Activated CD4-positive, alpha-beta T cell treated with anti-CD3 and anti-CD28 coated beads for 36 hours (primary cell): ENCODE data around the gene ABCD1. TPM values are rescaled to one million over a fixed set of nuclear protein-coding genes. Genes with fewer than 3 reads are reported as not detected.
"Not testable (repeated sequence)": the region's sequence is repeated elsewhere in the genome, so short reads cannot be mapped to it uniquely, and the experiment has no call there.

Experiments
- ATAC-seq: fragments of 200-7000 bp; cut with Tn5 transposase; one replicate; pipeline ENCODE4 v1.10.0; 2021; ENCODE audit warnings: mild to moderate bottlenecking, moderate library complexity
- CTCF ChIA-PET: fragments of 350-600 bp; sonication (Branson Sonifier 250); formaldehyde crosslinking; loops from one replicate; lab custom pipeline; 2021; ENCODE audit warnings: antibody characterized with exemption; lab: Charles Lee
- POLR2A ChIA-PET: fragments of 350-600 bp; sonication (Branson Sonifier 250); formaldehyde crosslinking; loops from one replicate; lab custom pipeline; 2021; ENCODE audit warnings: antibody characterized with exemption, inconsistent platforms; lab: Charles Lee
- DNase-seq: peaks from one replicate; pipeline ENCODE4 v3.0.0-alpha.2; 2020
- H3K27ac Mint-ChIP-seq: one replicate; pipeline ENCODE4 v1.8.0; 2021; ENCODE audit warnings: mixed read lengths
- H3K27me3 Mint-ChIP-seq: one replicate; pipeline ENCODE4 v1.8.0; 2021; ENCODE audit warnings: mixed read lengths
- H3K36me3 Mint-ChIP-seq: one replicate; pipeline ENCODE4 v1.8.0; 2021; ENCODE audit warnings: low read depth, mixed read lengths
- H3K4me1 Mint-ChIP-seq: one replicate; pipeline ENCODE4 v1.8.0; 2021; ENCODE audit warnings: mixed read lengths
- H3K4me3 Mint-ChIP-seq: one replicate; pipeline ENCODE4 v1.8.0; 2021; ENCODE audit warnings: mild to moderate bottlenecking, moderate library complexity, mixed read lengths
- H3K9me3 Mint-ChIP-seq: one replicate; pipeline ENCODE4 v1.8.0; 2021; ENCODE audit warnings: low read depth, mixed read lengths
- intact Hi-C, 2 experiments: fragments of 100-400 bp; cut with DNase I in 1 of 2; cut with micrococcal nuclease in 1 of 2; formaldehyde crosslinking; loops; one replicate each; pipeline versions ENCODE4 v1.14.2 to v1.15.1; 2022 to 2024; cut with DNase I, micrococcal nuclease
- total RNA-seq, 2 experiments: library from RNA; stranded (reverse); gene quantifications; one replicate each; pipeline ENCODE4 v1.2.3, GENCODE V29; 2021

ABCD1 gene
- 1 to 10 TPM; 4.5 to 4.8 TPM for total RNA-seq

DNA sequence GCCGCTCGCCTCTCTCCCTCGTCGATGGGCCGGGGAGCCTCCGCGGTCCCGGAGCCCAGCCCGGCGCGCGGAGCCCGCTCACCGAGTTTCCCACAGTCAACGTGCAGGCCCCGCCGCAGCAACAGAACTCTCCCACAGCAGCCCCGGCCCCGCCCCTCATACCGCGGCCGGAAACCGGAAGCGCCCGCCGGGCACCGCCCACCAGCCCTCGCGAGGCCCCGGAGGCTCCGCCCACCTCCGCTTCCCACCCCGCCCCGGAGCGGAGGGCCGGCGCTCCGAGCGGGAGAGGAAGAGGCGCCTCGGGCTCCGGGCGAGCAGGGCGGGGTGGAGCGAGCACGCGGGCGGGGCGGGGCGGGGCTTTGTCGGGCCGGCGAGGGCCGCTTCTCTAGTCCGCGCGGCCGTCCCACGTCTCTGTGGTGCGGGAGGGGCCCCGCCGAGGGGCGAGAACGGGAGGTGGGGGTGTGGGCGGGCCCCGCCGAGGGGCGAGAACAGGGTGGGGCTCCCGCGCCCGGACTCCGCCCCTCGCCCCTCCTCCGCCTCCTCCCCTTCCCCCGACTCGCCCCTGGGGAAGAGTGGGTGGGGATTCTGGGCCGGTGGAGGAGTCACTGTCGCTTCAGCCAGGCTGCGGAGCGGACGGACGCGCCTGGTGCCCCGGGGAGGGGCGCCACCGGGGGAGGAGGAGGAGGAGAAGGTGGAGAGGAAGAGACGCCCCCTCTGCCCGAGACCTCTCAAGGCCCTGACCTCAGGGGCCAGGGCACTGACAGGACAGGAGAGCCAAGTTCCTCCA lies at the start of gene ABCD1, which contains the start of gene BCAP31:
Gene ABCD1, plus strand, starts transcription at position 605 of the 787 bp plus-strand sequence. CDS start 411 bp downstream, outside the sequence.
Gene BCAP31, minus strand, starts transcription at position 136 of the 787 bp plus-strand sequence. CDS start 1,143 bp downstream, outside the sequence.
- H3K4me1 Mint-ChIP-seq: peaks cover 20% of the 10 kb centered on the region
- POLR2A ChIA-PET: no interaction called here
- ATAC-seq: peak; percentile 84
- H3K9me3 Mint-ChIP-seq: no peaks in the 10 kb centered on the region
- peaks cover 16% of the 10 kb centered on the region for H3K36me3 Mint-ChIP-seq
- DNase-seq: peak; percentile 93
- peak within 1 kb of the TSS; percentile 87 for H3K27ac Mint-ChIP-seq
- H3K27me3 Mint-ChIP-seq: no peaks in the 10 kb centered on the region
- CTCF ChIA-PET: interaction anchor here (0.6 kb wide), 1 partner anchor 209 kb away, joined by 3 read pairs; no protein-coding TSS in a partner anchor
- intact Hi-C loops: loop anchor here (1.0 to 10.0 kb wide), 12 partner anchors 70 to 823 kb away; partner anchors contain the start of genes HAUS7 (in 2 of the 2), IDH3G (in 2 of the 2), SSR4 (in 2 of the 2) and CCNQ (in 1 of the 2)
- H3K4me3 Mint-ChIP-seq: peak within 1 kb of the TSS; percentile 89

DNA sequence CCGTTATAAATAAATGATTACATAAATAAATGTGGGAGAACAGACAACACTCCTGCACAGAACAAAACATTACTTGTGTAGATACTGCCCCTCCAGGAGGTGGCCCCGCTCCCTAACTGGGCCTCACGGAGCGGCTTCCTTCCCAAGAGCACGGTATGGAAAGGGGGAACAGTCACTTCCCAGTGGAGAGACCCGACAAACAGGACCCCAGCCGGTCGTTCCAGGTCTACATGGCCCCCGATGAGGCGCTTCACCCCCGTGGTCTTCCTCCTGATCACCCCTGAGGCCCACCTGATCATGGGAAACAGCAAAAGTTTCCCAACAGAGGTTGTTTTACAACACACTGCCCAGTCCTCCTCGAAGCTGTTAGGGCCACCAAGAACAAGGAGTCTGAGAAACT lies 43.5 kb upstream of the ABCD1 start:
- H3K4me1 Mint-ChIP-seq: no peaks in the 10 kb centered on the region
- CTCF ChIA-PET: no interaction called here
- no peak overlapping the region for H3K4me3 Mint-ChIP-seq
- POLR2A ChIA-PET: no interaction called here
- DNase-seq (no peak), ATAC-seq (no peak)
- intact Hi-C loops: no loop called here
- H3K27me3 Mint-ChIP-seq: peaks cover 2% of the 10 kb centered on the region
- H3K9me3 Mint-ChIP-seq: no peaks in the 10 kb centered on the region
- no peaks in the 10 kb centered on the region for H3K36me3 Mint-ChIP-seq
- no peak overlapping the region for H3K27ac Mint-ChIP-seq

- H3K27me3 Mint-ChIP-seq, H3K4me3 Mint-ChIP-seq, H3K36me3 Mint-ChIP-seq, H3K4me1 Mint-ChIP-seq, H3K9me3 Mint-ChIP-seq, POLR2A ChIA-PET, intact Hi-C loops, H3K27ac Mint-ChIP-seq, ATAC-seq, DNase-seq: not testable (repeated sequence)
- CTCF ChIA-PET: interaction anchor here (1.5 to 3.1 kb wide), 2 partner anchors 15 to 144 kb away, joined by 7 to 12 read pairs; no protein-coding TSS in a partner anchor
Measured at GRCh38 chrX:153683486-153683885, 41.2 kb upstream of the ABCD1 start.

GRCh38 chrX:153684467-153685155 lies 40.0 kb upstream of the ABCD1 start:
- no peak overlapping the region for H3K4me3 Mint-ChIP-seq
- intact Hi-C loops: no loop called here
- no peaks in the 10 kb centered on the region for H3K36me3 Mint-ChIP-seq
- no peak for DNase-seq
- no peaks in the 10 kb centered on the region for H3K9me3 Mint-ChIP-seq
- no peak overlapping the region for H3K27ac Mint-ChIP-seq
- POLR2A ChIA-PET: no interaction called here
- no peak for ATAC-seq
- peaks cover 8% of the 10 kb centered on the region for H3K27me3 Mint-ChIP-seq
- H3K4me1 Mint-ChIP-seq: no peaks in the 10 kb centered on the region
- CTCF ChIA-PET: interaction anchor here (1.4 to 3.1 kb wide), 3 partner anchors 17 to 145 kb away, joined by 4 to 12 read pairs (median 7); no protein-coding TSS in a partner anchor

DNA sequence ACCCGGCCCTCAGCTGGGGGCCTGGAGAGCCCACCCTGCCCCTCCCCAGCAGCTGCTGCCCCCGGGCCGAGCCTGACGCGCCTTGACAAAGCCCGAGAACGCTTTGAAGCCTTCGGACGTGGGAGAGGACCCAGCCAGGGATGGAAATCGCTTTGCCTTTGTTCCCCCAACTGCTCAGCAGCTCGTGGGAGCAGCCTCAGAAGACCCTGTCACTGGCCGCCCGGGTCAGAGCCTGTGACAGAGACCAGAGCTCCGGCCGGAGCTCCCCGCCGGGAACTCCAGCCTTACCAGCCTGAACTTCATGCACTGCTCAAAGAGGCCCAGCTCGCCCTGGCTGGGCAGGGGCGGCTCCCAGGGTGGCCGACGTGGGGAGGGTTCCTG lies 39.5 kb upstream of the ABCD1 start:
- intact Hi-C loops: no loop called here
- ChIA-PET POLR2A (no interaction called here), CTCF (interaction anchor here (1.4 to 3.1 kb wide), 3 partner anchors 17 to 146 kb away, joined by 4 to 12 read pairs (median 7); no protein-coding TSS in a partner anchor)
- H3K9me3 Mint-ChIP-seq: no peaks in the 10 kb centered on the region
- DNase-seq (no peak), ATAC-seq (no peak)
- H3K4me3 Mint-ChIP-seq: no peak overlapping the region
- H3K4me1 Mint-ChIP-seq: no peaks in the 10 kb centered on the region
- peaks cover 6% of the 10 kb centered on the region for H3K27me3 Mint-ChIP-seq
- no peaks in the 10 kb centered on the region for H3K36me3 Mint-ChIP-seq
- no peak overlapping the region for H3K27ac Mint-ChIP-seq

GRCh38 chrX:153685751-153686696 lies 38.6 kb upstream of the ABCD1 start:
- CTCF ChIA-PET: interaction anchor here (3.1 kb wide), 1 partner anchor 18 kb away, joined by 12 read pairs; no protein-coding TSS in a partner anchor
- no peaks in the 10 kb centered on the region for H3K9me3 Mint-ChIP-seq
- intact Hi-C loops: no loop called here

DNA sequence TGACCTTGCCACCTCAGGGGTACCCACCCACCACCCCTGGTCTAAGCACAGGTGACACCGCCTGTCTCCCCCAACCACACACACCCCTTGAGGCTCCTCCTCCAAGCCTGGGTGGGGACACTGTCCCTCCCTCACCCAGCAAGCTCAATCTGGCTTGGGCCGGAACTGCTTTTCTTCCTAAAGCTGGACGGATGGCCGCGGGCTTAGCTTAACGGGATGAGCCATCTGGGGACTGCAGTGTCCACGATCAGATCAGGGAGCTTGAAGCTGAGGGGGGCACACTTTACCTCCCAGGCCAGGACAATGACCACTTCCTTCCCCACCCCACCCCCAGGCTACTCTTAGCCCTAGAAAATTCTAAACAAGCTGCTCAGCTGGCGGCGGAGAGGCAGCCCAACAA lies 37.9 kb upstream of the ABCD1 start:
- H3K9me3 Mint-ChIP-seq: no peaks in the 10 kb centered on the region
- CTCF ChIA-PET: interaction anchor here (1.4 kb wide), 1 partner anchor 181 kb away, joined by 3 read pairs; no protein-coding TSS in a partner anchor
- H3K4me3 Mint-ChIP-seq: no peak overlapping the region
- no peak for DNase-seq
- H3K27ac Mint-ChIP-seq: no peak overlapping the region
- H3K27me3 Mint-ChIP-seq: peaks cover 6% of the 10 kb centered on the region
- no peaks in the 10 kb centered on the region for H3K36me3 Mint-ChIP-seq
- POLR2A ChIA-PET: no interaction called here
- no peaks in the 10 kb centered on the region for H3K4me1 Mint-ChIP-seq
- no peak for ATAC-seq
- intact Hi-C loops: no loop called here

More at GRCh38 chrX:153685751-153686696, 38.6 kb upstream of the ABCD1 start:
- H3K36me3 Mint-ChIP-seq: no peaks in the 10 kb centered on the region
- H3K4me3 Mint-ChIP-seq: no peak overlapping the region
- no peak overlapping the region for H3K27ac Mint-ChIP-seq
- no peaks in the 10 kb centered on the region for H3K4me1 Mint-ChIP-seq
- H3K27me3 Mint-ChIP-seq: peaks cover 6% of the 10 kb centered on the region
- POLR2A ChIA-PET: no interaction called here
- DNase-seq (no peak), ATAC-seq (no peak)

DNA sequence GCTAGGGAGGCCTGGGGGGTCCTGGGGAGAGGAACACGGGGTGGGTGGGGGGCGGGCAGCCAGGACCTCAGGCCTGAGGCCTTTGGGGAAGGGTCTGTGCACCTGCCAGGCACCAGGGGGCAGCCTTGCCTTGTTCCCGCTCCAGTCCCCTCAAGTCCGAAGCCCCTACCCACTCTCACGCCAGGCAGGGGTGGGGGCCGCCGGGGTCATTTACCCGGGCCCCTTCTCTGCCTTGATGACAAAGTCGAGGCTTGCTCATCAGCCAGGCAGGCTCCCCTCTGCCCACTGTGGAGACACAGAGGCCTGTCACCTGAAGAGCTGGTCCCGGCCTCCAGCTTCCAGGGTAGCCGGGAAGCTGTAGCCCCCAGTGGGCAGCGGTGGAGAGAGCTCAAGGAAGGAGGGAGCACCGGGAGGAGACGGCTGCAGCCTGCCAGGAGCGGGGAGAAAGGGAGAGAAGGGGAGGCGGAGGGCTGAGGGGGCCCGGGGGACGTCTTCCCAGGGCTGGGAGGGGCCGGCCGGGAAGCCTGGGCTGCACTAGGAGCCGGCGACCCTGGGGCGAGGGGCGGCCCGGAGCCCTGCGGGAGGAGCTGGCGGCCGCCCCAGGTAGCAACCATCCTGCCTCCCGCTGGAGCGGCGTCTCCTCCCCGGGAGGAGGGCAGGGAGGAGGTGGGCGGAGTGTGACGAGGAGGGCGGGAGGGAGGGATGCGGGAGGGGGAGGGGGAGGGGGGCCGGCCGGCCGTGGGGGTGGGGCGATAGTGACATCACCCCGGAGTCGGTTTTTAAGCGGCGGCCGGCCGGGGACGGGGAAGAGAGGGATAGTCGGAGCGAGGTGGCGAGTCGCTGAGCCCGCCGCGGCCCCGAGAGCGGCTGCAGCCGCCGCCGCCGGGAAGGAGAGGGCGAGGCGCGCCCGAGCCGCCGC lies 37.3 kb upstream of the ABCD1 start, which contains the start of gene SLC6A8:
Gene SLC6A8, plus strand, starts transcription at position 806 of the 919 bp plus-strand sequence. CDS start 649 bp downstream, outside the sequence.
- Mint-ChIP-seq H3K4me1 (no peaks in the 10 kb centered on the region), H3K27me3 (peaks cover 6% of the 10 kb centered on the region), H3K36me3 (no peaks in the 10 kb centered on the region), H3K4me3 (peak within 1 kb of the TSS; percentile 68), H3K9me3 (no peaks in the 10 kb centered on the region), H3K27ac (no peak within 1 kb of the TSS)
- POLR2A ChIA-PET: no interaction called here
- ATAC-seq: peak; percentile 58
- CTCF ChIA-PET: interaction anchor here (1.4 kb wide), 2 partner anchors 19 to 182 kb away, joined by 3 read pairs; no protein-coding TSS in a partner anchor
- DNase-seq: peak; percentile 61
- intact Hi-C loops: no loop called here

DNA sequence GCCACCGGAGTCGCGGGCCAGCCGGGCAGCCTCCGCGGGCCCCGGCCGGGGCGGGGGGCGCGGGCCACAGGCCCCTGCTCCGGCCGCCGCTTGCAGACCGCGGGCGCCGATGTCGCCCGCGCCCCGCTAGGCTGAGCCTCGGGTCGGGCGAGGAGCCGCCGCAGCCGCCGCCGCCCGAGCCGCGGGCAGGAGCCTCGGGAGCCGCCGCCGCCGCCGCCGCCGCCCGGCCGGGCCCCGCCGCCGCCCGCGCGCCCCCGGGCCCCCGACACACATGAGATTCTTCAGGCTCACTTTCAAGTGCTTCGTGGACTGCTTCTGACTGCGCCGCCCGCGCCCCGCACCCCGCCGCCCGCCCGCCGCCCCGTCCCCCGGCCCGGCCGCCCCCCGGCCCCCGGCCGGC lies 36.6 kb upstream of the ABCD1 start:
- H3K4me3 Mint-ChIP-seq: no peak overlapping the region
- intact Hi-C loops: no loop called here
- DNase-seq (no peak), ATAC-seq (peak; percentile 21)
- no peak overlapping the region for H3K27ac Mint-ChIP-seq
- ChIA-PET POLR2A (no interaction called here), CTCF (interaction anchor here (1.4 kb wide), 2 partner anchors 20 to 182 kb away, joined by 3 read pairs; no protein-coding TSS in a partner anchor)
- H3K36me3 Mint-ChIP-seq: no peaks in the 10 kb centered on the region
- H3K27me3 Mint-ChIP-seq: peaks cover 6% of the 10 kb centered on the region
- no peaks in the 10 kb centered on the region for H3K4me1 Mint-ChIP-seq
- H3K9me3 Mint-ChIP-seq: no peaks in the 10 kb centered on the region

GRCh38 chrX:153688506-153688905 lies 36.1 kb upstream of the ABCD1 start:
- POLR2A ChIA-PET: no interaction called here
- no peaks in the 10 kb centered on the region for H3K9me3 Mint-ChIP-seq
- DNase-seq (no peak), ATAC-seq (no peak)
- no peak overlapping the region for H3K27ac Mint-ChIP-seq
- CTCF ChIA-PET: interaction anchor here (1.4 kb wide), 1 partner anchor 20 kb away, joined by 3 read pairs; no protein-coding TSS in a partner anchor
- H3K27me3 Mint-ChIP-seq: peaks cover 6% of the 10 kb centered on the region
- H3K4me1 Mint-ChIP-seq: no peaks in the 10 kb centered on the region
- H3K36me3 Mint-ChIP-seq: no peaks in the 10 kb centered on the region
- intact Hi-C loops: no loop called here
- H3K4me3 Mint-ChIP-seq: no peak overlapping the region
